Measurements from ENCODE around the gene STK4. TPM values are rescaled to one million over a fixed set of nuclear protein-coding genes. Genes with fewer than 3 reads are reported as not detected.

Gene STK4
- total and polyA plus RNA-seq, 2 of the 8 experiments (the other 6 are each of a cell fraction or from before 2014, with no cell fraction given): 12.0 to 34.3 TPM

GRCh38 chr20:45100563-45101245 is 134.4 kb downstream of the STK4 start, which contains the start of gene KCNS1:
Gene KCNS1, minus strand, starts transcription at chr20:45101127. Its CDS starts 1,891 bp downstream, at chr20:45099236.
- no peak within 1 kb of the TSS for H2BK20ac ChIP-seq (ENCODE audit: low read length)
- H2AK5ac ChIP-seq (ENCODE audit: low read depth, low read length): no peak within 1 kb of the TSS; the same call in 1 of the 2 replicates
- peaks cover 0 to 8% of the 10 kb centered on the region in 2 experiments; a peak in 3 of 4 replicates for H3K9me3 ChIP-seq (ENCODE audit: insufficient read depth in 2 of 2, low read depth in 1 of 2, low read length in 1 of 2)
- no peak within 1 kb of the TSS for H3K9ac ChIP-seq (replicated peaks in 1 of 4; ENCODE audit: extremely low read depth in 1 of 4, low read depth in 3 of 4, low read length in 3 of 4)
- peaks cover 5 to 41% (median 31%) of the 10 kb centered on the region in 4 experiments for H3K27me3 ChIP-seq (replicated peaks in 1 of 4; ENCODE audit: control insufficient read depth in 3 of 4, extremely low read depth in 1 of 4, insufficient read depth in 3 of 4, low read length in 3 of 4)
- H3K23ac ChIP-seq (ENCODE audit: insufficient read length): no peak within 1 kb of the TSS
- no peak within 1 kb of the TSS for H2BK15ac ChIP-seq (ENCODE audit: low read length)
- no peaks in the 10 kb centered on the region; the same call in 1 of the 2 replicates for H3K23me2 ChIP-seq (ENCODE audit: low read depth, low read length)
- DNase-seq (ENCODE audit: low read depth in 1 of 2, low spot score in 2 of 2) (peak; percentile 34 to 86), FAIRE-seq (no peak)
- no peak within 1 kb of the TSS for H3K14ac ChIP-seq (ENCODE audit: insufficient read length)
- H3K79me2 ChIP-seq (ENCODE audit: control insufficient read depth in 1 of 2, insufficient read depth in 2 of 2, low read length in 2 of 2): no peaks in the 10 kb centered on the region
- H2BK120ac ChIP-seq (replicated peaks; ENCODE audit: low read depth, low read length): no peak within 1 kb of the TSS
- peak within 1 kb of the TSS; percentile 14 to 57 (median 34); a peak in 7 of 8 replicates for H3K4me3 ChIP-seq (ENCODE audit: extremely low read depth in 1 of 4, insufficient read depth in 2 of 4, low read depth in 3 of 4, low read length in 4 of 4)
- H2BK12ac ChIP-seq (ENCODE audit: low read depth, low read length): no peak within 1 kb of the TSS
- WGBS, 2 experiments (ENCODE audit: extremely low coverage in 1 of 2, insufficient coverage in 1 of 2, insufficient read length in 1 of 2, insufficient replicate concordance in 2 of 2, low coverage in 1 of 2, low lambda C conversion rate in 2 of 2, missing lambda C conversion rate in 1 of 2): 10% methylated on average over 36 of the region's 38 CpGs; no CpG with 5 or more reads in 1 of the 2 experiments
- H3K4me2 ChIP-seq (ENCODE audit: insufficient read depth in 1 of 2, low read depth in 2 of 2, low read length in 2 of 2): peak within 1 kb of the TSS; percentile 45 to 66
- POLR2A ChIA-PET (ENCODE audit: partially characterized antibody): interaction anchor here (1.0 to 3.1 kb wide), 2 partner anchors 10 to 13 kb away, joined by 3 to 18 read pairs; no protein-coding TSS in a partner anchor
- H2AFZ ChIP-seq (ENCODE audit: low read length): peak within 1 kb of the TSS; percentile 81
- H3K18ac ChIP-seq (ENCODE audit: extremely low read depth, low read length): 0 out of 2 replicates have a peak within 1 kb of the TSS, but pooled peaks have one; percentile 24
- H3K36me3 ChIP-seq (ENCODE audit: control insufficient read depth in 2 of 4, insufficient read depth in 4 of 4, low read length in 3 of 4): peaks cover 0 to 5% (median 0%) of the 10 kb centered on the region in 4 experiments; a peak in 1 of 8 replicates
- H4K8ac ChIP-seq (ENCODE audit: extremely low read depth, insufficient read depth, low read length): peak within 1 kb of the TSS; percentile 37; the same call in 1 of the 2 replicates
- no peak within 1 kb of the TSS for H3K4ac ChIP-seq (replicated peaks; ENCODE audit: insufficient read length, low read depth, low read length)
- H3K27ac ChIP-seq (ENCODE audit: low read depth, low read length): no peak within 1 kb of the TSS
- CTCF ChIA-PET (ENCODE audit: partially characterized antibody): interaction anchor here (0.7 to 17.6 kb wide), 10 partner anchors 9 to 191 kb away, joined by 3 to 233 read pairs (median 6); partner anchors contain the start of gene WFDC5
- H4K20me1 ChIP-seq (replicated peaks in 1 of 2; ENCODE audit: control insufficient read depth in 1 of 2, insufficient read depth in 2 of 2, low read length in 2 of 2): peaks cover 3 to 4% of the 10 kb centered on the region in 2 experiments
- no peak within 1 kb of the TSS for H4K5ac ChIP-seq (ENCODE audit: insufficient read length, low read depth, low read length)
- no peak within 1 kb of the TSS for H4K91ac ChIP-seq (replicated peaks; ENCODE audit: insufficient read length, low read length)
- H3K56ac ChIP-seq (replicated peaks; ENCODE audit: insufficient read length, low read depth, low read length): no peak within 1 kb of the TSS
- no peaks in the 10 kb centered on the region for H3K79me1 ChIP-seq (ENCODE audit: low read depth, low read length)
- peaks cover 2 to 13% (median 4%) of the 10 kb centered on the region in 4 experiments; a peak in 6 of 7 replicates for H3K4me1 ChIP-seq (replicated peaks in 1 of 4; ENCODE audit: control insufficient read depth in 3 of 4, insufficient read depth in 4 of 4, low read length in 3 of 4)
- no peak within 1 kb of the TSS for H2BK5ac ChIP-seq (ENCODE audit: low read depth, low read length)
- no peak for TF ChIP-seq CBX5 (IDR thresholded peaks at IDR 0.05; ENCODE audit: low read depth, low read length)
- TF ChIP-seq TCF12 (IDR thresholded peaks at IDR 0.05; ENCODE audit: low read depth, low read length): no peak
- TF ChIP-seq PHF8 (conservative IDR thresholded peaks at IDR 0.05; ENCODE audit: low read depth, low read length): no peak
- TF ChIP-seq RAD21 (IDR thresholded peaks at IDR 0.05 in 1 of 2, conservative IDR thresholded peaks at IDR 0.05 in 1 of 2; ENCODE audit: low read depth in 2 of 2, low read length in 2 of 2): no peak; a peak in 1 of 4 replicates
- peak in 1 of 2 experiments; percentile 14; a peak in 1 of 3 replicates for TF ChIP-seq EP300 (IDR thresholded peaks at IDR 0.05; ENCODE audit: borderline replicate concordance in 1 of 2, low read depth in 2 of 2, low read length in 2 of 2)
- TF ChIP-seq SP4 (IDR thresholded peaks at IDR 0.05; ENCODE audit: low read length): no peak
- no peak for TF ChIP-seq GABPA (IDR thresholded peaks at IDR 0.05; ENCODE audit: borderline replicate concordance, insufficient read depth, low read length)

All from H1 (cell line).